GM19452 (cell line): ENCODE results near the gene EOGT.

Experiments used
- ATAC-seq: cut with Tn5 transposase; IDR thresholded peaks from one replicate; pipeline ENCODE4 v1.9.1; 2021; ENCODE audit not compliant: unreplicated experiment

EOGT gene

DNA sequence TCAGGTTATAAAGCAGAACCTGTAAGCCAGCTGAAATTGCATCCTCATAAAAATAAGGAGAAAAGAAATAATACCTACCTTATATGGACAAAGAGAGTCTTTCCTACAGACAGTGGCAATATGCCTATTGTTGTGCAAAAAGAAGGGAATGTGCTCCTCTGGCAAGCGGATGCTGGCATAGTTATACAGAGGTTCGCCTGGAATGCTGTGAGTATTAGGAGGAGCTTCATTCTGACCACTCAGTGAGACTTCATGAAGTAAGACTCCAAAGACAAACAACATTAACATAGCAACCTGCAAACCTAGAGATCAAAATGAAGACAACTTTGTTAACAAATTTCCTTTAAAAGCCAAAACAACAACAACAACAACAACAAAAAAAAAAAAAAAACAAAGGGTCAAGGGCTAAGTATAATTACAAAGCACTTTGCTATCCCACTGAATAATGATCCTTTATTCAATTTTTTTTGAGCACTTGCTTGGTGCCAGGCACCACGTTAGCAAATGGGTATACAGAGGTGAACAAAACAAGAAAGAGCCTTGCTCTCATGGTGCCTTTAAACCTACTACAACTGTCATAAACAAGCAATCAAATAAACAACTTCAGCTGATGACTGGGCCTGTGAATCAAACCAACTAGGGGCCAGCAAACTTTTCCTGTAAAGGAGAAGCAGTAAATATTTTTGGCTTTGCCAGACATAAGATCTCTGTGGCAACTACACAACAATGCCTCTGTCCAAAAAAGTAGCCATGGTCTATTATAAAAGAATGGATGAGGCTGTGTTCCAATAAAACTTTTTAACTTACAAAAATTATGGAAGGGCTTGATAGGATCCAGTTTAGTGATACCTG, 3.7 kb downstream of the EOGT start:
- ATAC-seq: no peak

DNA sequence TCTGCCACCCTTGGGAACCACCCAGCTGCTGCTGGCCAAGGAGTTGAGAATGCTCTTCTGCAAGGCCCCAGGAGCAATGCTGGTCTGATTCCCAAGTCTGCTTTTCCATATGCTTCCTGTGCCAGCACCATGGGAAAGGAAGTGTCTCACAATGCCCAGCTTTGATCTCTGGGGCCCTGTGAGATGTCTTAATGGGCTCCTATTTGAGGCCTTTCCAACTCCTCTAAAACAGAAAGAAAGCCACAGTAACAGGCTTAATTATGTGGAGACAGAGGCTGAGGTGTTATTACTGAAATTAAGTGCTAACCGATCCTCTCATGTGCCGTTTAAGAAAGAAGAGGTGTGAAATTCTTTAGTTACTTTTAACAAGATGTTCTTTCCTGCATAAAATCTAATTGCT, 4.5 kb downstream of the EOGT start:
- no peak for ATAC-seq

GRCh38 chr3:69005791-69006482, 7.5 kb downstream of the EOGT start:
- no peak for ATAC-seq

DNA sequence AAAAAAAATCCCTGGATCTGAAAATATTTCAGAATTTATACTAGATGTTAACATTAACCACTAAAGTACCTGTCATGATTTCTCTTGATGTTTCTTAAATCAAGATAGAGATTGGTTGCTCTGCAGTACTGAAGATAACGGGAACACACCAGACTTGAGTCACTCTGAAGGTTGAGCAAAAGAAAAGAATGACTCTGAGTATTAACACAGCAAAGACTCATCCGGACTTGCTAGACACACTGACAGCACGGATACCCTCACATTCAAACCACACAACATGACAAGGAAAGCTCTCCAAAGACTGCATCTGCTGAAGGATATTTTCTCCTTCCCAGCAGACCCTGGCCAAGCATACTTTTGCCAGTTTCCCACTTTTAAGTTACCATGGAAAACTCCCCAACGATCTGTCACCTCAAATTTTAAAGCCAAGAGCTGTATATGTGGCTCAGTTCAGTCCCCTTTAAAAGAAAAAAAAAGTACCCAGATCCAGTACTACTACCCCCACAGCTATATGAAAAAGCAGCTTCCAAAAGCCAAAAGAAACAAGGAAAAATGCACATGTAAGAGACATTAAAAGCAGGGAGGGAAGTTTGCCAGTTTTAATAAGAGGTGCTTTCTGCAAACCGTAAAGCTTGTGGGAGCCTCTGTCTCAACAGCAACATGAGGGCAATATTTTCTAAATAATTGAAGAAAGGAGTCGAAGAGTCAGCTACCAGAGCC, 8.3 kb downstream of the EOGT start:
- no peak for ATAC-seq

GRCh38 chr3:69004138-69004537, 9.3 kb downstream of the EOGT start:
- no peak for ATAC-seq

DNA sequence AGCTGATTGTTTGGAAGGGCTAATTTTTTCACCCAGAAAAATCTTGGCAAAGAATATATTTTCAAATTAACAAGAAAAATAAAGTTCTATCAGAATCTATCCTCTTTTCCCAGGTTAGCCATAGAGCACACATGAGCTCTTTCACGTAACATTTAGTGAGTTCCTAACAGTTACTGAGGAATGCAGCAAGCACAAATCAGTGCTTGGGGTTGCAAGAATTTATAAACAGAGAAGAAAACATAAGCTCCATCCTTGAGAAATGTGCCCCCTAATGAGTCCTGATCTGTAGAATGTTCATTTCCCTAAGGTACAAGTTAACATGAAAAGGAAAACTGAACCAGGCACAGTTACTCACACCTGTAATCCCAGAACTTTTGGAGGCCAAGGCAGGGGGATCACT, 13.9 kb downstream of the EOGT start:
- no peak for ATAC-seq

- no peak for ATAC-seq
Measured at GRCh38 chr3:68999158-68999557, 14.3 kb downstream of the EOGT start.

DNA sequence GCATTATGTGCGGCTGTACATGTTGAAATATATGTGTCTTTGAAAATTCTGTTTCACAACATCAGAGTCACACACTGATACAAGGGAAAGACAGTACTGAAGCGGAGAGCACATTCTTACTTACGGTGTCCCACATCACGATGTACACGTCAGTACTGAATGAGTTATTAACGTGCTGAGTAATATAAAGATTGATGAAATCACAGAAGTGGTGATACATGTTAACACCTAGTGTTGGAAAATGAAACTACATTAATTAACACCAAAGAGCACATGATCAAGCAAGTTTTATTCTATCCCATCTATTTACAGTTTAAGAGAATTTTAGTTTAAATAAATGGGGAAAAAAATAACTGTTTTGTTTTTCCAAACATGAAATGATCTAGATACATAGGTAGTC, 15.6 kb downstream of the EOGT start:
- ATAC-seq: peak; percentile 66

DNA sequence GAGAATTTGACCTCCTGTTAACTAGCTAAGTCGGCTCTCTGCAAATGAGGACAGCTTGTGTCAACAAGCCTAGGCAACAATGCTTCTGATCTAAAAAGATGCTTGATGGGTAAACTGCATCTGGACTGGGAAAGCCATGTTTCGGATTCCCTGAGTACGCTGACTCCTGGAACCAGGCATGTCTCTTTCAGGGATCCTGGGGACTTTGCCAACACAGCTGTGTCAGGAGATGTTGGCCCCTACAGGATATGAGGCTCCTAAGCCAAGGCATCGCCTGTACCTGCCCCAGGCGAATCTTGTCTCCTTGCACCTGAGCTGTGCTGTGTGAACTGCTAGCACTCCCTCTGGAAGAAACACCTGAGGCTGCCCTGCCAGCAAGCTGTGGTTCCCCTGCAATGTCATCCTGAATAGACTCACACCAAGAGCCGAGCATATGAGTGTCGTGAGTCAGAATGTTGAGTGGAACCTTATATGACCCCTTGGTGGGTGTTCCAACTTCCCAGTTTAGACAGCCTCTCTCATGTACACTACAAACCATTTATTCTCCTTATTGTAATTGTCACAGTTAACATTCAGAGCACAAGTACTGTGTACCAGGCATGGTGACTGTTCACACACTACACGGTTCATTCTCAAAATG, 17.0 kb downstream of the EOGT start:
- no peak for ATAC-seq

DNA sequence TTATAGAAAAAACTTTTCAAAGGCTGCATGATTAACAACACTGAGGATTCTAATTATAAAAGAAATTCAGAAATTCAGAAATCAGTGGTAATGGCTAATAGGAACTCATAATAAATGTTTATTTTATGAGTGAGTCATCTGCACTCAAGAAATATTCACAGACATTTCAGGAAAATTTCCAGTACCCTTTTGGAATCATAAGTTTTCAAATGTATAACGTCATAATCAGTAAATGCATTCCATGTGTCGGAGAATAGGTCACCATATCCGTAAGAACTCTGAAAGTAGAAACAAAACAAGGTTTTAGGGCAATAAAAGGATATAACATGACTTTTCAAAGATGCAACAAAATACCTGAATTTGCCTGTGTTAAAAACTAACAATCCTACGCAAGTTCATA, 24.7 kb downstream of the EOGT start:
- no peak for ATAC-seq

DNA sequence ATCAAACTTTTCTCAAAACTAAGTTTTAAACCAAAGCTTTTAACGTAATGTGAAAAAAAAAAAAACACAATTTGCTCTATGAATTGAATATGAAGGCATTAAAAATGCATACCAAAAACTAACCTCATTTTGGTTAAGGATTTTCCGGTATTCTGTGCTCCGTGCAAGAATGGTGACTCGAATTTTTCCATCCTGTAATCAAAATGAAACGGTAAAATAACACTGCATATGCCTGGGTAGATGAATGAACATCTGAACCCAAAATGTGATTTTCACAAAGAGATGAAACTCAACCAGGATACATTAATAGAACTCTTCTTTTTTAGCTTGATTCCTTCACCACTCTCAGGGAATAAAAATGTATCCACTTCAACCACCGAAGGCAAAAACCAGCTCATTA, 26.2 kb downstream of the EOGT start:
- no peak for ATAC-seq

DNA sequence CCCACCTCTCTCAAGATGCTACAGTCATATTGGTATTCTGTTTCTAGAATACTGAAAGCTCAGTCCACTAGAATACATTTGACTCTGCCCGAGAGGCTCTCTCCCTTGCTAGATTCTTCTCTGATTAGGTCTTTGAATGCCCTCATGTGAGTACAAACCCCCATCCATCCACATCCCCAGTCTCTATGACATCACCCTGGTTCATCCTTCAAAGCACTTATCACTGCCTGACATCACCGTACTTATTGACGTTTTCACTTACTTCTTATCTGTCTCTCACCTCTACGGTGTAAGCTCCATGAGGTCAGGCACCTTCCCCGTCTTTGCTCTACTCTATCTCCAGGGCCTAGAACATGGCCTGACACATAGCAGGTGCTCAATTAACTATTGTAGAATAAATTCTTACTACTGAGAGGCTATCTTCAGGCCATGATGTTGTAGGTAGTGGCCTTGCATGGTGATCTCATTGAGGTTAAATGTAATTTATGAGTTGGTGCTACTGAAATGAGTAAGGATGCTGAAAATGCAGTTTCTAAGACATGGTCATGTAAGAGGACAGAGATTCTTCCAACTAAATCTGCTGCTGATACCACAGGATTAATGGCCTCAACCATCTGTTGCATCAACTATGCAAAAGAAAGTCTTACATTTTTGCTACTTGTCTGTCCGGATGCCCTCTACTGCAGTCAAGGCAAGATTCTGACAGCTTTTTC, 26.8 kb downstream of the EOGT start:
- ATAC-seq: no peak

- ATAC-seq: no peak
Measured at GRCh38 chr3:68985146-68985790, 28.2 kb downstream of the EOGT start.

- no peak for ATAC-seq
Measured at GRCh38 chr3:68984011-68984530, 29.4 kb downstream of the EOGT start.

DNA sequence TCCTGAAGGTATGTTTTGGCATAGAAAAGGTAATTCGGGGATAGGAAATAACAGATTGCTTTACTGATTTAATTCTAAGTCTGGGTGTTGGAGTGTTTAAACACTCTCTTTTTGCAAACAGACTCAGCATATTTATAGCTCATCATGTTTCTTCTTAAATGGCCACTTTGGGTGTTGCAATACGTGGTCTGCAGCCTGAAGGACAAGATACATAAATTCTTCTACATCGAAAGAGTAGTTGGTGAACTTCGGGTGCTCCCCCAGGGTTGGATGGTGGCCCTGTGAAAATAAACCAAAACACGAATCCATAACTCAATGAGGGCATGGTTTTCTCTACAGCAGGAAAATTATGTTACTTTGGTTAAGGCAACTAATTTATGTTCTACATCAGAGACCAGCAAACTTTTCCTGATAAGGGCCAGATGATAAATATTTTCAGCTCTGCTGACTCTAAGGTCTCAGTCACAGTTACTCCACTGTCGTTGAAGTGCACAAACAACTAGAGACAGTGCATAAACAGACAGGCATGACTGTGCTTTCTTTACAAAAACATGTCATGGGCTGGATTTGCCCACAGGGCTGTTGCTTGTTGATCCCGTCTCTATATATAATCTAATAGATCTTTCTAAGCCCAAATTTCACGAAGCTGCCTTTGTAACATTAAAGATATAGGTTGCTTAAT, 35.9 kb downstream of the EOGT start:
- ATAC-seq: no peak

- no peak for ATAC-seq
Measured at GRCh38 chr3:68974711-68975110, 38.8 kb downstream of the EOGT start.

DNA sequence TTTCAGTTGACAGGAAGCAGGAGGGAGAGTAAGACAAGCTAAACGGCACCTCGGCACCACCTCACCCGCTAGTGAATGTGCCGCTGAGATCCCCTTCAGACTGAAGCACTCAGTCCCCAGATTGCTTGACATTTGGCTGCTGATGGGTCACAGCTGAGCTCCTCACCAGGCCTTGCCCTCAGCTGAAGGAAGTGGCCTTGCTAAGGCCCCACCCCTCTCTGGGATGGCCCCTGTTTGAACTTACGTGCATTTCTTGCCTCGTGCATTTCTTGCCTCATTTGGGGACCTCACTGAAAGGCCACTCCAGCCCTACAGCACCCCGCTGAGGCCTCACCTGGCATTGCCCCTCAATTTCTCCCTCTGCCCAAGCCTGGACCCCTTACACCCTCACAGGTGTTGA, 39.8 kb downstream of the EOGT start:
- no peak for ATAC-seq

DNA sequence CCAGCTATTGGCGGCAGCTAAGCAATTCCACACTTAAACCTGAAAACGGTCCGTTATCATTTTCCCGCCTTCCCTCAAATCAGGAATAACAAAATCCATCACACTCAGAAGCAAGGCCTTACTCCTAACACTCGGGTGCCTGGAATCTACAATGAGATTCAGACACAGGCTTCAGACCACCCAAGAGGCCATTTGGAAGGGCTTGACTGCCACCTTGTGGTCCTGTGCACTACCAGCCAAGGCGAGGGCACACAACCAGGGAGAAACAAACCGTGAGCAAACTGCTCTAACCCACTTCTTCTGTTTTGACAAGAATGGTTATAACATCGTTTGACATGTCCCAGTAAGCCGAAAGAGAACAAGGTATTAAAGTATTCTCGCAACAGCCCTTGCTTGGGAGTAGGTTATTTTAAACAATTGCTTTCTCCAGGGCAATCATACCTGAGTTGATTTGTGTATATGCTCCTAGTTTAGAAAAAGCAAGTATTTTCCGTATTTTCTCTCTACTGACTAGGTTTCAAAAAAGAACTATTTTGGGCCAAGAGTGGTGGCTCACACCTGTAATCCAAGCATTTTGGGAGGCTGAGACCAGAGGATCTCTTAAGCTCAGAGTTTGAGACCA, 41.0 kb downstream of the EOGT start:
- ATAC-seq: peak; percentile 75

GRCh38 chr3:68964694-68965093, 48.8 kb downstream of the EOGT start:
- ATAC-seq: no peak
